ENCODE data around the gene BCAS3.
"Not testable (repeated sequence)": the region's sequence is repeated elsewhere in the genome, so short reads cannot be mapped to it uniquely, and the experiment has no call there.

BCAS3 gene

DNA sequence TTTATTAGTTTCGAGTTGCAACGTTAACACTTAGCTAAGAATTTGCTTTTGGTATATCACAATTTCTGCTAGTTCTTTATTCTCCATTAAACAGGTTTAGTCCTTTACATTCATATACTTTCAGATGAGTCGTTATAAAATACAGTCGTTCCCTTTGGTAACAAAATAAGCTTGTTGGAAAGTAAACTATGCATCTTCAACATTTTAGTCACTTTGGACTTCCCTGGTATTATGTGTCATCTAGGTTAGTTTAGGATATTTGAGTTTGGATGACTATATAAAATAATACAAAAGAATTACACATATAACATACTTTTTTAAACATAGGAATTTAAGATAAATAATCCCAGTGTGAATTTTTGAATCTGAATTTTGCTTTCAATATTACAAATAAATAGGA, 351.5 kb downstream of the BCAS3 start:
- Histone ChIP-seq H3K4me3 (ENCODE audit: low read length) (no peak overlapping the region), H3K27me3 (ENCODE audit: control insufficient read depth, insufficient read depth, low read length) (no peaks in the 10 kb centered on the region), H3K9me3 (ENCODE audit: control insufficient read depth, low read length) (no peaks in the 10 kb centered on the region)

DNA sequence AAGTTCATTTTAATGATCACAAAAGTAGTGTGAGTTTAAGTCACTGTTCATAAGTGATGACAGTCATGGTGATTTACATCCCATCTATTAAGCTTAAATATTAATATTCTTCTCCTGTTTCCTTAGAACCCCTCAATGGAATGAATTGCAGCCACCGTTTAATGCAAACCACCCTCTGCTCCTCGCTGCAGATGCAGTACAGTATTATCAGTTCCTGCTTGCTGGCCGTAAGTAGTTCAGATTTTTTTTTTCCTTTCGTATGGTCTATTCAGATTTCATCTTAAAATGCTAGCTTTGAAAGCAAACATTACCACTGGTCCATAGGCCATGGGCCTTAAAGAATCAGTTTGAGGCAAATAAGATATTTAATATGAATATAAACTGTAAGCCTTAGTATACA, 363.0 kb downstream of the BCAS3 start:
- Histone ChIP-seq H3K36me3 (ENCODE audit: control insufficient read depth, insufficient read depth, low read length) (no peaks in the 10 kb centered on the region), H3K4me1 (ENCODE audit: control insufficient read depth, insufficient read depth, low read length) (no peaks in the 10 kb centered on the region), H3K27me3 (ENCODE audit: control insufficient read depth, insufficient read depth, low read length) (no peaks in the 10 kb centered on the region), H3K9ac (ENCODE audit: low read length) (no peak overlapping the region), H3K4me3 (ENCODE audit: low read length) (no peak overlapping the region), H3K9me3 (ENCODE audit: control insufficient read depth, low read length) (no peaks in the 10 kb centered on the region)

More for the DNA sequence above, 351.5 kb downstream of the BCAS3 start:
- no peak overlapping the region for H3K9ac ChIP-seq (ENCODE audit: low read length)
- no peaks in the 10 kb centered on the region for H3K36me3 ChIP-seq (ENCODE audit: control insufficient read depth, insufficient read depth, low read length)
- H3K4me1 ChIP-seq (ENCODE audit: control insufficient read depth, insufficient read depth, low read length), result no peaks in the 10 kb centered on the region

DNA sequence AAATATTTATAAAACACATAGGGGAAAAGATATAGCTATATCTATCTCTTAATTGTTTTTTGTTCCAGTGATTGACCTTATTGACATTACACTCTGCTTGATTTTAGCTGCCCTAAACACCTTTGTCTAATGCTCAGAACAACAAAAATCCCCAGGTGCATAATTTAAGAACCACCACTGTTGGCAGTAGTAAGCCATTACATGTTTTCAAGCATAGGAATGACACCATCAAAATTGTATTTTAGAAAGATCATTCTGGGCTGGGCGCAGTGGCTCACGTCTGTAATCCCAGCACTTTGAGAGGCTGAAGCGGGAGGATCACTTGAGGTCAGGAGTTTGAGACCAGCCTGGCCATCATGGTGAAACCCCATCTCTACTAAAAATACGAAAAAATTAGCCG, 364.7 kb downstream of the BCAS3 start:
- H3K27me3 ChIP-seq (ENCODE audit: control insufficient read depth, insufficient read depth, low read length); H3K4me3 ChIP-seq (ENCODE audit: low read length); H3K36me3 ChIP-seq (ENCODE audit: control insufficient read depth, insufficient read depth, low read length); H3K9ac ChIP-seq (ENCODE audit: low read length); H3K9me3 ChIP-seq (ENCODE audit: control insufficient read depth, low read length); H3K4me1 ChIP-seq (ENCODE audit: control insufficient read depth, insufficient read depth, low read length): not testable (repeated sequence)

- no peaks in the 10 kb centered on the region for H3K9me3 ChIP-seq (ENCODE audit: control insufficient read depth, low read length)
- no peak overlapping the region for H3K9ac ChIP-seq (ENCODE audit: low read length)
- H3K4me1 ChIP-seq (ENCODE audit: control insufficient read depth, insufficient read depth, low read length), result no peaks in the 10 kb centered on the region
- no peak overlapping the region for H3K4me3 ChIP-seq (ENCODE audit: low read length)
- no peaks in the 10 kb centered on the region for H3K27me3 ChIP-seq (ENCODE audit: control insufficient read depth, insufficient read depth, low read length)
- H3K36me3 ChIP-seq (ENCODE audit: control insufficient read depth, insufficient read depth, low read length), result no peaks in the 10 kb centered on the region
These were observed 369.9 kb downstream of the BCAS3 start for GRCh38 chr17:61047515-61047914.

- Histone ChIP-seq H3K4me3 (ENCODE audit: low read length) (no peak overlapping the region), H3K36me3 (ENCODE audit: control insufficient read depth, insufficient read depth, low read length) (no peaks in the 10 kb centered on the region), H3K4me1 (ENCODE audit: control insufficient read depth, insufficient read depth, low read length) (no peaks in the 10 kb centered on the region), H3K9ac (ENCODE audit: low read length) (no peak overlapping the region), H3K27me3 (ENCODE audit: control insufficient read depth, insufficient read depth, low read length) (no peaks in the 10 kb centered on the region), H3K9me3 (ENCODE audit: control insufficient read depth, low read length) (no peaks in the 10 kb centered on the region)
These were observed 370.9 kb downstream of the BCAS3 start for GRCh38 chr17:61048376-61049106.

DNA sequence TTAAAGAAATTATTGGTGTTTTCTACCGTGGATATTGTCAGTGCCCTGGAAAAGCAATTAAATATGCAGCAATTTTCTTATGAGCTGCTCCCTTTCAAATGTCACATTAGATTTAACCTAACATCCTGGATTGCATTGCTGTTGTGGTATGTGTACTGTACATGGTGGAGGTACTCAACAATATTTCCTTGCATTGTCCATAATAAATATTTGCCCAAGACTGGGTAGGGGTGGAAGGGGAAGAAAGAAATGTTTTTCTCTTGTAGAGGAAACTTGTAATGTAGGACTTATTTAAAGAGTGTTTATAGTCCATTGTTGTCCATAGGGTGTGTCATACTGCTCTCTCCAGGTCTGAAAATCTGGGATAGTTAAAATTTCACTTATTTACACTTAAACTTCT, 375.8 kb downstream of the BCAS3 start:
- no peaks in the 10 kb centered on the region for H3K9me3 ChIP-seq (ENCODE audit: control insufficient read depth, low read length)
- no peak overlapping the region for H3K4me3 ChIP-seq (ENCODE audit: low read length)
- H3K36me3 ChIP-seq (ENCODE audit: control insufficient read depth, insufficient read depth, low read length), result no peaks in the 10 kb centered on the region
- H3K9ac ChIP-seq (ENCODE audit: low read length), result no peak overlapping the region
- H3K27me3 ChIP-seq (ENCODE audit: control insufficient read depth, insufficient read depth, low read length), result no peaks in the 10 kb centered on the region
- H3K4me1 ChIP-seq (ENCODE audit: control insufficient read depth, insufficient read depth, low read length), result no peaks in the 10 kb centered on the region

GRCh38 chr17:61054436-61054835, 376.8 kb downstream of the BCAS3 start:
- Histone ChIP-seq H3K36me3 (ENCODE audit: control insufficient read depth, insufficient read depth, low read length) (no peaks in the 10 kb centered on the region), H3K4me1 (ENCODE audit: control insufficient read depth, insufficient read depth, low read length) (no peaks in the 10 kb centered on the region), H3K9me3 (ENCODE audit: control insufficient read depth, low read length) (no peaks in the 10 kb centered on the region), H3K9ac (ENCODE audit: low read length) (no peak overlapping the region), H3K27me3 (ENCODE audit: control insufficient read depth, insufficient read depth, low read length) (no peaks in the 10 kb centered on the region), H3K4me3 (ENCODE audit: low read length) (no peak overlapping the region)

- H3K4me3 ChIP-seq (ENCODE audit: low read length), result no peak overlapping the region
- H3K4me1 ChIP-seq (ENCODE audit: control insufficient read depth, insufficient read depth, low read length), result no peaks in the 10 kb centered on the region
- H3K9me3 ChIP-seq (ENCODE audit: control insufficient read depth, low read length), result no peaks in the 10 kb centered on the region
- no peaks in the 10 kb centered on the region for H3K27me3 ChIP-seq (ENCODE audit: control insufficient read depth, insufficient read depth, low read length)
- no peaks in the 10 kb centered on the region for H3K36me3 ChIP-seq (ENCODE audit: control insufficient read depth, insufficient read depth, low read length)
- H3K9ac ChIP-seq (ENCODE audit: low read length), result no peak overlapping the region
These were observed 379.6 kb downstream of the BCAS3 start for GRCh38 chr17:61057257-61057656.

- H3K36me3 ChIP-seq (ENCODE audit: control insufficient read depth, insufficient read depth, low read length), result no peaks in the 10 kb centered on the region
- no peak overlapping the region for H3K9ac ChIP-seq (ENCODE audit: low read length)
- H3K4me1 ChIP-seq (ENCODE audit: control insufficient read depth, insufficient read depth, low read length), result no peaks in the 10 kb centered on the region
- H3K4me3 ChIP-seq (ENCODE audit: low read length), result no peak overlapping the region
- no peaks in the 10 kb centered on the region for H3K9me3 ChIP-seq (ENCODE audit: control insufficient read depth, low read length)
- no peaks in the 10 kb centered on the region for H3K27me3 ChIP-seq (ENCODE audit: control insufficient read depth, insufficient read depth, low read length)
These were observed 380.4 kb downstream of the BCAS3 start for GRCh38 chr17:61058066-61058465.

- Histone ChIP-seq H3K27me3 (ENCODE audit: control insufficient read depth, insufficient read depth, low read length) (no peaks in the 10 kb centered on the region), H3K4me1 (ENCODE audit: control insufficient read depth, insufficient read depth, low read length) (peaks cover 6% of the 10 kb centered on the region), H3K36me3 (ENCODE audit: control insufficient read depth, insufficient read depth, low read length) (no peaks in the 10 kb centered on the region), H3K4me3 (ENCODE audit: low read length) (no peak overlapping the region), H3K9ac (ENCODE audit: low read length) (no peak overlapping the region), H3K9me3 (ENCODE audit: control insufficient read depth, low read length) (no peaks in the 10 kb centered on the region)
These were observed 385.9 kb downstream of the BCAS3 start for GRCh38 chr17:61063528-61063927.

- Histone ChIP-seq H3K4me1 (ENCODE audit: control insufficient read depth, insufficient read depth, low read length) (peaks cover 6% of the 10 kb centered on the region), H3K27me3 (ENCODE audit: control insufficient read depth, insufficient read depth, low read length) (no peaks in the 10 kb centered on the region), H3K36me3 (ENCODE audit: control insufficient read depth, insufficient read depth, low read length) (no peaks in the 10 kb centered on the region), H3K9me3 (ENCODE audit: control insufficient read depth, low read length) (no peaks in the 10 kb centered on the region), H3K9ac (ENCODE audit: low read length) (no peak overlapping the region), H3K4me3 (ENCODE audit: low read length) (no peak overlapping the region)
These were observed 386.7 kb downstream of the BCAS3 start for GRCh38 chr17:61064087-61064951.

- Histone ChIP-seq H3K9me3 (ENCODE audit: control insufficient read depth, low read length) (no peaks in the 10 kb centered on the region), H3K4me3 (ENCODE audit: low read length) (no peak overlapping the region), H3K9ac (ENCODE audit: low read length) (no peak overlapping the region), H3K27me3 (ENCODE audit: control insufficient read depth, insufficient read depth, low read length) (no peaks in the 10 kb centered on the region), H3K36me3 (ENCODE audit: control insufficient read depth, insufficient read depth, low read length) (no peaks in the 10 kb centered on the region), H3K4me1 (ENCODE audit: control insufficient read depth, insufficient read depth, low read length) (peaks cover 6% of the 10 kb centered on the region)
These were observed 387.7 kb downstream of the BCAS3 start for GRCh38 chr17:61065263-61065773.
